Suprapubic skin (tissue), 4 donors: ENCODE data around the gene ADCYAP1R1.

Experiments used
- EP300 ChIP-seq: sonication (generic); formaldehyde crosslinking; IDR thresholded peaks from one replicate; pipeline ENCODE4 v1.6.1; 2017; ENCODE audit warnings: antibody characterized with exemption
- POLR2A ChIP-seq, 2 donors: fragments of 450-650 bp; IDR thresholded peaks; one replicate each; pipeline ENCODE4 v1.6.1; 2017; ENCODE audit warnings: antibody characterized with exemption in 2 of 2, mild to moderate bottlenecking in 2 of 2, moderate library complexity in 2 of 2
- POLR2AphosphoS5 ChIP-seq, 3 donors: sonication (generic); formaldehyde crosslinking; IDR thresholded peaks; one replicate each; pipeline ENCODE4 v1.6.1; 2017; ENCODE audit warnings: antibody characterized with exemption in 3 of 3
- TF ChIP-seq, protein P1 (sequence below), 2 donors: fragments of 200-600 bp in 1 of 2; fragments of 450-650 bp in 1 of 2; sonication (generic) in 1 of 2; IDR thresholded peaks; one replicate each; pipeline ENCODE4 v1.5.1; 2016 to 2019; ENCODE audit warnings: antibody characterized with exemption in 2 of 2, mild to moderate bottlenecking in 1 of 2, moderate library complexity in 1 of 2

DNA sequence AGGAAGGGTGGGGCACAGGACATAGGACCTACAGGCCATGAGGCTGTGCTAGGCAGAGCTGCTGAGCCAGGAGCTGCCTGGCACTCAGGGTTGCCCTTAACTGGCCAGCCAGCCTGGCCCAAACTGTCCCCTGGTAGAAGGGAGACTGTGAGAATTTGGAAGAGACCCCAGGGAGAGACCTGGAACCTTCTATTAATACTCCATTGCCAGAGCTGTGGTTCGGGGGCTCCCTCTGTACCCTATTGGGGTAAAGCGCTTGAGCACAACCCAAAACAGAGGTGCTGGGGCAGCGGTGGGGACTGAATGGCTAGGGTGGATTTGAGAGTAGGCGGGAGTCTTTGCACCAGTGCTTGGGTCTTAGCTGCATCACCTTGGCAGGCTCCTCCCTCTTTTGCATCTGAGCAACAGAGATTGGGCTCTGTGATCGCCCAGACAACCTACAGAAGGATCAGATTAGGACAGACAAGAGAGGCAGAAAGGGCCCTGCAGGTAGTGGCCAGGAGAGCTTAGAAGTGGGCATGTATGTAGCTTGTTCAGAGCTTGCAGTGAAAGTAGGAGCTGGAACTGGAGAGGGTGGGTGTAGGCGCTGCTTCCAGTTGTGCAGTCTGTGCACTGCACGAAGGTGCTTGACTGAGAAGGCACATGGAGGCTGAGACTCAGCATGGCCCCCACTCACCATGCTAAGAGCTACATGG, 53.3 kb downstream of the ADCYAP1R1 start:
- no peak for TF ChIP-seq POLR2A (IDR thresholded peaks at IDR 0.05)
- no peak for TF ChIP-seq POLR2AphosphoS5 (IDR thresholded peaks at IDR 0.05)
- TF ChIP-seq, protein P1, sequence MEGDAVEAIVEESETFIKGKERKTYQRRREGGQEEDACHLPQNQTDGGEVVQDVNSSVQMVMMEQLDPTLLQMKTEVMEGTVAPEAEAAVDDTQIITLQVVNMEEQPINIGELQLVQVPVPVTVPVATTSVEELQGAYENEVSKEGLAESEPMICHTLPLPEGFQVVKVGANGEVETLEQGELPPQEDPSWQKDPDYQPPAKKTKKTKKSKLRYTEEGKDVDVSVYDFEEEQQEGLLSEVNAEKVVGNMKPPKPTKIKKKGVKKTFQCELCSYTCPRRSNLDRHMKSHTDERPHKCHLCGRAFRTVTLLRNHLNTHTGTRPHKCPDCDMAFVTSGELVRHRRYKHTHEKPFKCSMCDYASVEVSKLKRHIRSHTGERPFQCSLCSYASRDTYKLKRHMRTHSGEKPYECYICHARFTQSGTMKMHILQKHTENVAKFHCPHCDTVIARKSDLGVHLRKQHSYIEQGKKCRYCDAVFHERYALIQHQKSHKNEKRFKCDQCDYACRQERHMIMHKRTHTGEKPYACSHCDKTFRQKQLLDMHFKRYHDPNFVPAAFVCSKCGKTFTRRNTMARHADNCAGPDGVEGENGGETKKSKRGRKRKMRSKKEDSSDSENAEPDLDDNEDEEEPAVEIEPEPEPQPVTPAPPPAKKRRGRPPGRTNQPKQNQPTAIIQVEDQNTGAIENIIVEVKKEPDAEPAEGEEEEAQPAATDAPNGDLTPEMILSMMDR (IDR thresholded peaks at IDR 0.05): no peak
- no peak for TF ChIP-seq EP300
